NCI-H446 treated with DMSO at 0.1 percent for 48 hours (cell line): ENCODE results near the gene SOD3.

Experiments
- DNase-seq: peaks from one replicate; lab custom pipeline; 2025; lab: John Stamatoyannopoulos, UW

The SOD3 gene

GRCh38 chr4:24775750-24776149 lies 19.6 kb upstream of the SOD3 start:
- no peak for DNase-seq

GRCh38 chr4:24777536-24778463 lies 17.6 kb upstream of the SOD3 start:
- no peak for DNase-seq

- DNase-seq: no peak
Measured at GRCh38 chr4:24778464-24779225, 16.7 kb upstream of the SOD3 start.

- no peak for DNase-seq
Measured at GRCh38 chr4:24780936-24781495, 14.4 kb upstream of the SOD3 start.

- DNase-seq: no peak
Measured at GRCh38 chr4:24781999-24782745, 13.2 kb upstream of the SOD3 start.

DNA sequence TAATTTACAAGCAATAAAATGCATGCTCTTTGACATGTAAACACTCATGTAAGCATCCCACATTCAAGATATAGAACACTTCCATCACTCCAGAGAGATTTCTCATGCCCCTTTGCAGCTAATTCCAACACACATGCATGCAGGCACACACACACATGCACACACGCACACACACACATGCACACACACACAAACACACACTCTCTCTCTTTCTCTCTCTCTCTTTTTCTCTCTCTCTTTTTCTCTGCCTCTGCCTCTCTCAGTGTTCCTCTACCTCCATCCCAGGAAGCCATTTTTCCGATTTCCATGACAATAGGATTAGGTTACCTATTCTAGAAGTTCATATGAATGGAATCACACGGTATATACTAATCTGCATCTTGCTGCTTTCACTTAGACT lies 11.9 kb upstream of the SOD3 start:
- DNase-seq: no peak

- no peak for DNase-seq
Measured at GRCh38 chr4:24791043-24791442, 4.3 kb upstream of the SOD3 start.

- DNase-seq: no peak
Measured at GRCh38 chr4:24792552-24792951, 2.8 kb upstream of the SOD3 start.

- DNase-seq: no peak
Measured at GRCh38 chr4:24793219-24794005, 2.0 kb upstream of the SOD3 start.

DNA sequence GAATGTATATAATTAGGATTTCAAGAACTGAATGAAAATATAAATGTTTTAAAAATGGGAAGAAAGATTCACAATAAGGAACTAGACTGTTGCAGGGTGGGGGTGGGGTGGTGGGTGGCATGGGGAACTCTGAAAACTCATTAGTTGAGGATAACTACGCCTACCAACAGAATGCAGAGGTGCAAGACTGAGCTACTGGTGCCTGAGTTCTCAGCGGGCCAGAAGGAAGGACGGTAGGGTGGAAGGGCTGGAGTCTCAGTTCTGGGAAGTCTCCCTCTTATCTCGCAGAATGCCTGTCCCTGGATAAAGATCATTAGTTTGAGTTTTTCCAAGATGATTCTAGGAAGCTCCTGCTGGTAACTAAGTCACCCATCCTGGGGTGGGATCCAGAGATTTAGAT lies 1.3 kb upstream of the SOD3 start:
- no peak for DNase-seq

- DNase-seq: no peak
Measured at GRCh38 chr4:24794480-24794879, 893 bp upstream of the SOD3 start.

GRCh38 chr4:24795666-24796381 lies 451 bp downstream of the SOD3 start:
- DNase-seq: no peak

- DNase-seq: no peak
Measured at GRCh38 chr4:24796620-24797019, 1.2 kb downstream of the SOD3 start.

GRCh38 chr4:24798036-24798610 lies 2.8 kb downstream of the SOD3 start:
- DNase-seq: no peak

GRCh38 chr4:24799196-24799543 lies 3.8 kb downstream of the SOD3 start:
- DNase-seq: no peak

DNA sequence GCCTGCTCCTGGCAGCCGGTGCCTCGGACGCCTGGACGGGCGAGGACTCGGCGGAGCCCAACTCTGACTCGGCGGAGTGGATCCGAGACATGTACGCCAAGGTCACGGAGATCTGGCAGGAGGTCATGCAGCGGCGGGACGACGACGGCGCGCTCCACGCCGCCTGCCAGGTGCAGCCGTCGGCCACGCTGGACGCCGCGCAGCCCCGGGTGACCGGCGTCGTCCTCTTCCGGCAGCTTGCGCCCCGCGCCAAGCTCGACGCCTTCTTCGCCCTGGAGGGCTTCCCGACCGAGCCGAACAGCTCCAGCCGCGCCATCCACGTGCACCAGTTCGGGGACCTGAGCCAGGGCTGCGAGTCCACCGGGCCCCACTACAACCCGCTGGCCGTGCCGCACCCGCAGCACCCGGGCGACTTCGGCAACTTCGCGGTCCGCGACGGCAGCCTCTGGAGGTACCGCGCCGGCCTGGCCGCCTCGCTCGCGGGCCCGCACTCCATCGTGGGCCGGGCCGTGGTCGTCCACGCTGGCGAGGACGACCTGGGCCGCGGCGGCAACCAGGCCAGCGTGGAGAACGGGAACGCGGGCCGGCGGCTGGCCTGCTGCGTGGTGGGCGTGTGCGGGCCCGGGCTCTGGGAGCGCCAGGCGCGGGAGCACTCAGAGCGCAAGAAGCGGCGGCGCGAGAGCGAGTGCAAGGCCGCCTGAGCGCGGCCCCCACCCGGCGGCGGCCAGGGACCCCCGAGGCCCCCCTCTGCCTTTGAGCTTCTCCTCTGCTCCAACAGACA lies 4.4 kb downstream of the SOD3 start:
- DNase-seq: no peak

- no peak for DNase-seq
Measured at GRCh38 chr4:24800325-24800895, 5.0 kb downstream of the SOD3 start.

- no peak for DNase-seq
Measured at GRCh38 chr4:24801136-24801855, 5.9 kb downstream of the SOD3 start.

GRCh38 chr4:24802648-24803047 lies 7.3 kb downstream of the SOD3 start:
- no peak for DNase-seq
